ENCODE measurements around the gene PSPC1.
"Not testable (repeated sequence)": the region's sequence is repeated elsewhere in the genome, so short reads cannot be mapped to it uniquely, and the experiment has no call there.

Gene PSPC1

GRCh38 chr13:19720039-19720438 is 62.7 kb downstream of the PSPC1 start:
- DNase-seq (ENCODE audit: low spot score in 2 of 2): no peak
- Histone ChIP-seq H3K9me3 (no peaks in the 10 kb centered on the region), H3K36me3 (replicated peaks) (peaks cover 8% of the 10 kb centered on the region), H3K27me3 (ENCODE audit: low read depth) (no peaks in the 10 kb centered on the region), H3K4me3 (no peak overlapping the region), H3K4me1 (peaks cover 6% of the 10 kb centered on the region)
- in situ Hi-C loops (cut with MboI; ENCODE audit: low sequenced_read_pairs): no loop called here

GRCh38 chr13:19713186-19713965 is 69.4 kb downstream of the PSPC1 start:
- Histone ChIP-seq H3K4me1 (0 out of 2 replicates have a peak, but pooled peaks cover 3% of the 10 kb centered on the region), H3K36me3 (replicated peaks) (0 out of 2 replicates have a peak, but pooled peaks cover 3% of the 10 kb centered on the region), H3K9me3 (no peaks in the 10 kb centered on the region), H3K4me3 (no peak overlapping the region), H3K27me3 (ENCODE audit: low read depth) (no peaks in the 10 kb centered on the region)
- no peak for DNase-seq (ENCODE audit: low spot score in 2 of 2)
- in situ Hi-C loops (cut with MboI; ENCODE audit: low sequenced_read_pairs): no loop called here

- H3K9me3 ChIP-seq; DNase-seq (ENCODE audit: low spot score in 2 of 2); H3K27me3 ChIP-seq (ENCODE audit: low read depth); H3K36me3 ChIP-seq (replicated peaks); in situ Hi-C loops (cut with MboI; ENCODE audit: low sequenced_read_pairs); H3K4me3 ChIP-seq; H3K4me1 ChIP-seq: not testable (repeated sequence)
These were observed 73.0 kb downstream of the PSPC1 start for GRCh38 chr13:19709782-19710181.

- H3K36me3 ChIP-seq (replicated peaks); H3K4me3 ChIP-seq; in situ Hi-C loops (cut with MboI; ENCODE audit: low sequenced_read_pairs); H3K4me1 ChIP-seq; H3K9me3 ChIP-seq; H3K27me3 ChIP-seq (ENCODE audit: low read depth); DNase-seq (ENCODE audit: low spot score in 2 of 2): not testable (repeated sequence)
These were observed 73.7 kb downstream of the PSPC1 start for GRCh38 chr13:19709039-19709438.

- DNase-seq (ENCODE audit: low spot score in 2 of 2); H3K4me1 ChIP-seq; H3K9me3 ChIP-seq; in situ Hi-C loops (cut with MboI; ENCODE audit: low sequenced_read_pairs); H3K36me3 ChIP-seq (replicated peaks); H3K4me3 ChIP-seq; H3K27me3 ChIP-seq (ENCODE audit: low read depth): not testable (repeated sequence)
These were observed 78.5 kb downstream of the PSPC1 start for GRCh38 chr13:19704256-19704655.

- DNase-seq (ENCODE audit: low spot score in 2 of 2); H3K36me3 ChIP-seq (replicated peaks); H3K27me3 ChIP-seq (ENCODE audit: low read depth); in situ Hi-C loops (cut with MboI; ENCODE audit: low sequenced_read_pairs); H3K9me3 ChIP-seq; H3K4me3 ChIP-seq: not testable (repeated sequence)
- H3K4me1 ChIP-seq: peaks cover 14% of the 10 kb centered on the region
These were observed 81.1 kb downstream of the PSPC1 start for GRCh38 chr13:19701619-19702018.

- H3K4me3 ChIP-seq; H3K9me3 ChIP-seq; DNase-seq (ENCODE audit: low spot score in 2 of 2); in situ Hi-C loops (cut with MboI; ENCODE audit: low sequenced_read_pairs); H3K27me3 ChIP-seq (ENCODE audit: low read depth); H3K36me3 ChIP-seq (replicated peaks): not testable (repeated sequence)
- peaks cover 11% of the 10 kb centered on the region; the same call in 1 of the 2 replicates for H3K4me1 ChIP-seq
These were observed 81.8 kb downstream of the PSPC1 start for GRCh38 chr13:19700963-19701362.

GRCh38 chr13:19695829-19696228 is 86.9 kb downstream of the PSPC1 start:
- H3K27me3 ChIP-seq (ENCODE audit: low read depth): no peaks in the 10 kb centered on the region
- no peaks in the 10 kb centered on the region for H3K9me3 ChIP-seq
- in situ Hi-C loops (cut with MboI; ENCODE audit: low sequenced_read_pairs): no loop called here
- H3K36me3 ChIP-seq (replicated peaks): no peaks in the 10 kb centered on the region; the same call in none of the 2 replicates
- peaks cover 11% of the 10 kb centered on the region for H3K4me1 ChIP-seq
- no peak overlapping the region for H3K4me3 ChIP-seq
- no peak for DNase-seq (ENCODE audit: low spot score in 2 of 2)

GRCh38 chr13:19695428-19695827 is 87.3 kb downstream of the PSPC1 start:
- no peaks in the 10 kb centered on the region for H3K9me3 ChIP-seq
- no peak overlapping the region for H3K4me3 ChIP-seq
- no peaks in the 10 kb centered on the region; the same call in none of the 2 replicates for H3K36me3 ChIP-seq (replicated peaks)
- no peak for DNase-seq (ENCODE audit: low spot score in 2 of 2)
- in situ Hi-C loops (cut with MboI; ENCODE audit: low sequenced_read_pairs): no loop called here
- peaks cover 11% of the 10 kb centered on the region for H3K4me1 ChIP-seq
- no peaks in the 10 kb centered on the region for H3K27me3 ChIP-seq (ENCODE audit: low read depth)

GRCh38 chr13:19691447-19691846 is 91.3 kb downstream of the PSPC1 start:
- H3K4me3 ChIP-seq; H3K9me3 ChIP-seq; H3K27me3 ChIP-seq (ENCODE audit: low read depth); DNase-seq (ENCODE audit: low spot score in 2 of 2); H3K4me1 ChIP-seq; in situ Hi-C loops (cut with MboI; ENCODE audit: low sequenced_read_pairs); H3K36me3 ChIP-seq (replicated peaks): not testable (repeated sequence)

- in situ Hi-C loops (cut with MboI; ENCODE audit: low sequenced_read_pairs): no loop called here
- no peak for DNase-seq (ENCODE audit: low spot score in 2 of 2)
- H3K36me3 ChIP-seq (replicated peaks): no peaks in the 10 kb centered on the region; the same call in 1 of the 2 replicates
- no peaks in the 10 kb centered on the region for H3K9me3 ChIP-seq
- peaks cover 27% of the 10 kb centered on the region for H3K4me1 ChIP-seq
- no peaks in the 10 kb centered on the region for H3K27me3 ChIP-seq (ENCODE audit: low read depth)
- no peak overlapping the region for H3K4me3 ChIP-seq
These were observed 97.3 kb downstream of the PSPC1 start for GRCh38 chr13:19685437-19685836.

- no peaks in the 10 kb centered on the region for H3K9me3 ChIP-seq
- no peak overlapping the region for H3K4me3 ChIP-seq
- in situ Hi-C loops (cut with MboI; ENCODE audit: low sequenced_read_pairs): no loop called here
- no peaks in the 10 kb centered on the region for H3K27me3 ChIP-seq (ENCODE audit: low read depth)
- DNase-seq (ENCODE audit: low spot score in 2 of 2): no peak
- H3K4me1 ChIP-seq: peaks cover 27% of the 10 kb centered on the region
- no peaks in the 10 kb centered on the region; the same call in 1 of the 2 replicates for H3K36me3 ChIP-seq (replicated peaks)
These were observed 97.7 kb downstream of the PSPC1 start for GRCh38 chr13:19685034-19685433.

- Histone ChIP-seq H3K27me3 (ENCODE audit: low read depth) (no peaks in the 10 kb centered on the region), H3K4me3 (no peak overlapping the region), H3K4me1 (peaks cover 27% of the 10 kb centered on the region), H3K9me3 (no peaks in the 10 kb centered on the region), H3K36me3 (replicated peaks) (peaks cover 10% of the 10 kb centered on the region)
- in situ Hi-C loops (cut with MboI; ENCODE audit: low sequenced_read_pairs): no loop called here
- no peak for DNase-seq (ENCODE audit: low spot score in 2 of 2)
These were observed 101.2 kb downstream of the PSPC1 start for GRCh38 chr13:19681517-19681916.

GRCh38 chr13:19680751-19681150 is 102.0 kb downstream of the PSPC1 start:
- no peak for DNase-seq (ENCODE audit: low spot score in 2 of 2)
- Histone ChIP-seq H3K27me3 (ENCODE audit: low read depth) (no peaks in the 10 kb centered on the region), H3K4me3 (no peak overlapping the region), H3K9me3 (no peaks in the 10 kb centered on the region), H3K36me3 (replicated peaks) (peaks cover 13% of the 10 kb centered on the region), H3K4me1 (peaks cover 19% of the 10 kb centered on the region)
- in situ Hi-C loops (cut with MboI; ENCODE audit: low sequenced_read_pairs): no loop called here

GRCh38 chr13:19676168-19676567 is 106.6 kb downstream of the PSPC1 start:
- Histone ChIP-seq H3K4me3 (no peak overlapping the region), H3K27me3 (ENCODE audit: low read depth) (no peaks in the 10 kb centered on the region), H3K36me3 (replicated peaks) (peaks cover 53% of the 10 kb centered on the region), H3K4me1 (no peaks in the 10 kb centered on the region), H3K9me3 (no peaks in the 10 kb centered on the region)
- DNase-seq (ENCODE audit: low spot score in 2 of 2): no peak
- in situ Hi-C loops (cut with MboI; ENCODE audit: low sequenced_read_pairs): no loop called here

Data from HAP-1 (cell line).